H1 (cell line): Measurements from ENCODE around the gene PRKRIP1. TPM values are rescaled to one million over a fixed set of nuclear protein-coding genes. Genes with fewer than 3 reads are reported as not detected.

Experiments used
- CTCF ChIA-PET: fragments of 300-600 bp; sonication (Branson Sonifier 250); formaldehyde crosslinking; loops from one replicate; lab custom pipeline; 2021; ENCODE audit not compliant: partially characterized antibody; lab: Charles Lee
- POLR2A ChIA-PET: fragments of 300-600 bp; sonication (Branson Sonifier 250); formaldehyde crosslinking; loops from one replicate; lab custom pipeline; 2021; ENCODE audit warnings: inconsistent platforms; ENCODE audit not compliant: partially characterized antibody; lab: Charles Lee
- DNase-seq, 2 experiments: peaks; one replicate each; pipeline versions ENCODE4 v3.0.0 to v3.0.0-alpha.2; 2010 to 2022; ENCODE audit warnings: low spot score in 2 of 2, low read depth in 1 of 2, mixed read lengths in 1 of 2
- FAIRE-seq: peaks from 2 replicates; lab custom pipeline; 2011; peaks lifted over from hg19 to GRCh38; lab: Jason Lieb, UNC
- H2AFZ ChIP-seq: 2 replicates; pipeline ENCODE4 v1.8.1; 2012; ENCODE audit warnings: low read length, inconsistent platforms
- H2AK5ac ChIP-seq: 2 replicates; pipeline ENCODE4 v1.6.1; 2013; ENCODE audit warnings: low read depth, low read length
- H2BK120ac ChIP-seq: replicated peaks from 2 replicates; pipeline ENCODE3; 2013; ENCODE audit warnings: low read depth, low read length, inconsistent platforms
- H2BK12ac ChIP-seq: 2 replicates; pipeline ENCODE4 v1.6.1; 2013; ENCODE audit warnings: low read depth, low read length
- H2BK15ac ChIP-seq: 2 replicates; pipeline ENCODE4 v1.6.1; 2013; ENCODE audit warnings: low read length
- H2BK20ac ChIP-seq: 2 replicates; pipeline ENCODE4 v1.6.1; 2013; ENCODE audit warnings: low read length
- H2BK5ac ChIP-seq: 2 replicates; pipeline ENCODE4 v1.6.1; 2013; ENCODE audit warnings: low read depth, low read length
- H3K14ac ChIP-seq: 2 replicates; pipeline ENCODE4 v1.6.1; 2013; ENCODE audit warnings: inconsistent platforms; ENCODE audit not compliant: insufficient read length
- H3K18ac ChIP-seq: 2 replicates; pipeline ENCODE4 v1.6.1; 2013; ENCODE audit warnings: low read length; ENCODE audit errors: extremely low read depth
- H3K23ac ChIP-seq: 2 replicates; pipeline ENCODE4 v1.6.1; 2013; ENCODE audit warnings: inconsistent platforms; ENCODE audit not compliant: insufficient read length
- H3K23me2 ChIP-seq: 2 replicates; pipeline ENCODE4 v1.6.1; 2013; ENCODE audit warnings: low read depth, low read length
- H3K27ac ChIP-seq: 2 replicates; pipeline ENCODE4 v1.6.1; 2011; ENCODE audit warnings: low read depth, low read length, inconsistent platforms
- H3K27me3 ChIP-seq, 4 experiments: replicated peaks in 1 of 4; 1 replicate in 1 of 4; 2 replicates in 3 of 4; pipeline versions ENCODE4 v1.6.1 to v1.8.1; 2011 to 2013; ENCODE audit warnings: low read length in 3 of 4, mild to moderate bottlenecking in 3 of 4, inconsistent platforms in 2 of 4, mixed read lengths in 2 of 4, moderate library complexity in 1 of 4; ENCODE audit not compliant: control insufficient read depth in 3 of 4, insufficient read depth in 3 of 4; ENCODE audit errors: extremely low read depth in 1 of 4
- H3K36me3 ChIP-seq, 4 experiments: 2 replicates each; pipeline versions ENCODE4 v1.6.1 to v1.8.1; 2011 to 2013; ENCODE audit warnings: mild to moderate bottlenecking in 4 of 4, low read length in 3 of 4, moderate library complexity in 2 of 4, control low read depth in 1 of 4, inconsistent platforms in 1 of 4; ENCODE audit not compliant: insufficient read depth in 4 of 4, control insufficient read depth in 2 of 4
- H3K4ac ChIP-seq: replicated peaks from 2 replicates; pipeline ENCODE3; 2013; ENCODE audit warnings: low read length, low read depth, mixed read lengths, inconsistent platforms; ENCODE audit not compliant: insufficient read length
- H3K4me1 ChIP-seq, 4 experiments: replicated peaks in 1 of 4; 1 replicate in 1 of 4; 2 replicates in 3 of 4; pipeline versions ENCODE4 v1.6.1 to v1.8.1; 2011 to 2013; ENCODE audit warnings: low read length in 3 of 4, inconsistent platforms in 2 of 4, mixed read lengths in 1 of 4; ENCODE audit not compliant: insufficient read depth in 4 of 4, control insufficient read depth in 3 of 4
- H3K4me2 ChIP-seq, 2 experiments: 2 replicates each; pipeline versions ENCODE4 v1.6.1 to v1.8.1; 2011 to 2013; ENCODE audit warnings: low read depth in 2 of 2, low read length in 2 of 2, control low read depth in 1 of 2, inconsistent platforms in 1 of 2, mild to moderate bottlenecking in 1 of 2; ENCODE audit not compliant: insufficient read depth in 1 of 2
- H3K4me3 ChIP-seq, 4 experiments: fragments of 200-600, 300-600 bp in 1 of 4; sonication (generic), shearing (Covaris generic), sonication (Bioruptor Twin) in 1 of 4; 2 replicates each; pipeline versions ENCODE4 v1.5.1 to v1.8.1; 2011 to 2016; ENCODE audit warnings: low read length in 4 of 4, low read depth in 3 of 4, control low read depth in 2 of 4, inconsistent platforms in 2 of 4, mild to moderate bottlenecking in 2 of 4, mixed read lengths in 1 of 4, moderate library complexity in 1 of 4; ENCODE audit not compliant: insufficient read depth in 2 of 4; ENCODE audit errors: extremely low read depth in 1 of 4
- H3K56ac ChIP-seq: replicated peaks from 2 replicates; pipeline ENCODE3; 2013; ENCODE audit warnings: low read depth, mild to moderate bottlenecking, mixed read lengths, low read length, inconsistent platforms; ENCODE audit not compliant: insufficient read length
- H3K79me1 ChIP-seq: 2 replicates; pipeline ENCODE4 v1.6.1; 2013; ENCODE audit warnings: low read depth, low read length, control low read depth
- H3K79me2 ChIP-seq, 2 experiments: 2 replicates each; pipeline versions ENCODE4 v1.6.1 to v1.8.1; 2012 to 2013; ENCODE audit warnings: low read length in 2 of 2, mild to moderate bottlenecking in 2 of 2, inconsistent platforms in 1 of 2; ENCODE audit not compliant: insufficient read depth in 2 of 2, control insufficient read depth in 1 of 2
- H3K9ac ChIP-seq, 4 experiments: replicated peaks in 1 of 4; 1 replicate in 1 of 4; 2 replicates in 3 of 4; pipeline versions ENCODE4 v1.6.1 to v1.8.1; 2011 to 2013; ENCODE audit warnings: low read depth in 3 of 4, low read length in 3 of 4, control low read depth in 2 of 4, mild to moderate bottlenecking in 2 of 4, moderate library complexity in 2 of 4, inconsistent platforms in 1 of 4; ENCODE audit errors: extremely low read depth in 1 of 4
- H3K9me3 ChIP-seq, 2 experiments: 2 replicates each; pipeline versions ENCODE4 v1.6.1 to v1.8.1; 2012 to 2013; ENCODE audit warnings: mild to moderate bottlenecking in 2 of 2, moderate library complexity in 2 of 2, control low read depth in 1 of 2, inconsistent platforms in 1 of 2, low read depth in 1 of 2, low read length in 1 of 2, mixed read lengths in 1 of 2; ENCODE audit not compliant: insufficient read depth in 2 of 2
- H4K20me1 ChIP-seq, 2 experiments: replicated peaks in 1 of 2; 2 replicates each; pipeline versions ENCODE3 to v1.8.1; 2011 to 2013; ENCODE audit warnings: inconsistent platforms in 2 of 2, low read length in 2 of 2, mild to moderate bottlenecking in 1 of 2; ENCODE audit not compliant: insufficient read depth in 2 of 2, control insufficient read depth in 1 of 2
- H4K5ac ChIP-seq: 2 replicates; pipeline ENCODE4 v1.6.1; 2013; ENCODE audit warnings: low read length, low read depth, mixed read lengths, inconsistent platforms; ENCODE audit not compliant: insufficient read length
- H4K8ac ChIP-seq: 2 replicates; pipeline ENCODE4 v1.8.0; 2013; ENCODE audit warnings: mild to moderate bottlenecking, moderate library complexity, low read length, inconsistent platforms; ENCODE audit not compliant: insufficient read depth; ENCODE audit errors: extremely low read depth
- H4K91ac ChIP-seq: replicated peaks from 2 replicates; pipeline ENCODE3; 2013; ENCODE audit warnings: low read length, mixed read lengths, inconsistent platforms; ENCODE audit not compliant: insufficient read length
- EZH2 ChIP-seq: fragments of 200-600 bp; sonication (generic); IDR thresholded peaks from 2 replicates; pipeline ENCODE4 v1.7.1; 2012; ENCODE audit warnings: low read depth, mild to moderate bottlenecking, moderate library complexity, low read length, inconsistent platforms; ENCODE audit not compliant: severe bottlenecking
- FOSL1 ChIP-seq: IDR thresholded peaks from 2 replicates; pipeline ENCODE4 v1.6.1; 2011; ENCODE audit warnings: mild to moderate bottlenecking, low read depth, low read length, moderate library complexity; ENCODE audit not compliant: insufficient read depth
- HDAC6 ChIP-seq: IDR thresholded peaks from one replicate; pipeline ENCODE4 v1.7.1; 2012; ENCODE audit warnings: low read depth, mild to moderate bottlenecking, inconsistent platforms, low read length, moderate library complexity
- POLR2A ChIP-seq, 2 experiments: IDR thresholded peaks; 1 replicate in 1 of 2; 2 replicates in 1 of 2; pipeline ENCODE4 v1.6.1; 2011; ENCODE audit warnings: low read depth in 2 of 2, low read length in 2 of 2, mild to moderate bottlenecking in 2 of 2; ENCODE audit errors: control extremely low read depth in 1 of 2
- SIRT6 ChIP-seq: IDR thresholded peaks from one replicate; pipeline ENCODE4 v1.7.1; 2012; ENCODE audit warnings: low read length, inconsistent platforms
- SIX5 ChIP-seq: IDR thresholded peaks from 2 replicates; pipeline ENCODE4 v1.6.1; 2011; ENCODE audit warnings: mild to moderate bottlenecking, low read depth, low read length
- ZNF274 ChIP-seq: IDR thresholded peaks from 2 replicates; pipeline ENCODE4 v1.7.0; 2012; ENCODE audit warnings: low read length, borderline replicate concordance; ENCODE audit errors: extremely low read depth
- WGBS, 2 experiments: shearing (Covaris generic) in 1 of 2; methylation state at CpG; one replicate each; pipeline versions ENCODE4 v1.1.6 to v1.1.7; 2013 to 2015; ENCODE audit warnings: low lambda C conversion rate in 2 of 2, mixed read lengths in 2 of 2, inconsistent platforms in 1 of 2, low coverage in 1 of 2, missing lambda C conversion rate in 1 of 2; ENCODE audit not compliant: insufficient replicate concordance in 2 of 2, insufficient coverage in 1 of 2, insufficient read length in 1 of 2; ENCODE audit errors: extremely low coverage in 1 of 2, missing lambda C conversion rate in 1 of 2; 5-methylcytosine and 5-hydroxymethylcytosine counted together
- polyA plus RNA-seq, 7 experiments: library from polyadenylated mRNA; depleted of rRNA in 3 of 7; stranded (reverse) in 5 of 7; unstranded in 2 of 7; fragments of >200 nt in 5 of 7; fragments of 200-250 nt in 2 of 7; gene quantifications; 1 replicate in 5 of 7; 2 replicates in 1 of 7; 4 replicates in 1 of 7; pipeline versions ENCODE4 v1.2.1 to v1.2.3, GENCODE V29; 2011 to 2013; ENCODE audit warnings: missing spikeins in 2 of 7, mixed read lengths in 2 of 7
- total RNA-seq: library from RNA; stranded (reverse); fragmentation: NEBNext Ultra II Directional; extraction: Animal tissue kit (Norgen Biotek cat#: 25700); gene quantifications from 2 replicates; pipeline ENCODE4 v1.2.1, GENCODE V29; 2021
- TF ChIP-seq, protein P1 (sequence below): IDR thresholded peaks from 2 replicates; pipeline ENCODE4 v1.6.1; 2012; ENCODE audit warnings: inconsistent platforms
- TF ChIP-seq, protein P2 (sequence below): IDR thresholded peaks from 2 replicates; pipeline ENCODE4 v1.6.1; 2012; ENCODE audit warnings: inconsistent platforms

The PRKRIP1 gene
- total and polyA plus RNA-seq, 2 of the 8 experiments (the other 6 are each of a cell fraction or from before 2014, with no cell fraction given) = 11.1 to 22.0 TPM

DNA sequence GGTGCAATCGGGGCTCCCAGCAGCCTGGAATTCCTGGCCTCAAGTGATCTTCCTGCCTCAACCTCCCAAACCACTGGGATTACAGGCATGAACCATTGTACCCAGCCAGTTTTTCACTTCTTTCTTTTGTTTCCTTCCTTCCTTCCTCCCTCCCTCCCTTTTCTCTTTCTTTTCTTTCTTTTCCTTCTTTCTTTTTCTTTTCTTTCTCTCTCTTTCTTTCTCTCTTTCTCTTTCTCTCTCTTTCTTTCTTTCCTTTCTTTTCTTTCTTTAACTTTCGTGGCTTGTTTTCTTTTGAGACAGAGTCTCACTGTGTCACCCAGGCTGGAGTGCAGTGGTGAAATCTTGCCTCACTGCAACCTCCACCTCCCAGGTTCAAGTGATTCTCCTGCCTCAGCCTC lies 49.5 kb downstream of the PRKRIP1 start:
- no peak overlapping the region for H3K9ac ChIP-seq
- no peak overlapping the region for H3K14ac ChIP-seq
- H4K20me1 ChIP-seq = peaks cover 0 to 3% of the 10 kb centered on the region in 2 experiments
- CTCF ChIA-PET = interaction anchor here (1.0 to 1.7 kb wide), 2 partner anchors 11 to 33 kb away, joined by 4 read pairs; no protein-coding TSS in a partner anchor
- no peak overlapping the region for H3K4me2 ChIP-seq
- H3K4me1 ChIP-seq = peaks cover 0 to 9% (median 0%) of the 10 kb centered on the region in 4 experiments; a peak in 2 of 7 replicates
- H4K91ac ChIP-seq = no peak overlapping the region
- no peak overlapping the region for H3K23ac ChIP-seq
- H2BK15ac ChIP-seq = no peak overlapping the region
- H3K18ac ChIP-seq = no peak overlapping the region
- H3K27ac ChIP-seq = no peak overlapping the region
- no peak overlapping the region for H2BK20ac ChIP-seq
- H2BK120ac ChIP-seq = no peak overlapping the region
- no peaks in the 10 kb centered on the region for H3K23me2 ChIP-seq
- WGBS, 2 experiments = 68% methylated on average over 2 of the region's 2 CpGs; no CpG with 5 or more reads in 1 of the 2 experiments
- no peak overlapping the region for H3K4me3 ChIP-seq
- H2AK5ac ChIP-seq = no peak overlapping the region
- DNase-seq = no peak
- H3K56ac ChIP-seq = no peak overlapping the region
- H4K5ac ChIP-seq = no peak overlapping the region
- H4K8ac ChIP-seq = no peak overlapping the region
- H3K9me3 ChIP-seq = no peaks in the 10 kb centered on the region
- H3K79me2 ChIP-seq = no peaks in the 10 kb centered on the region
- H3K4ac ChIP-seq = no peak overlapping the region
- no peak overlapping the region for H2BK5ac ChIP-seq
- H3K36me3 ChIP-seq = peaks cover 2 to 17% (median 6%) of the 10 kb centered on the region in 4 experiments; a peak in 5 of 8 replicates
- H2BK12ac ChIP-seq = no peak overlapping the region
- no peak for FAIRE-seq
- POLR2A ChIA-PET = interaction anchor here (2.9 kb wide), 1 partner anchor 10 kb away, joined by 16 read pairs; no protein-coding TSS in a partner anchor
- no peaks in the 10 kb centered on the region for H3K79me1 ChIP-seq
- H3K27me3 ChIP-seq = no peaks in the 10 kb centered on the region
- no peak overlapping the region for H2AFZ ChIP-seq
- TF ChIP-seq, protein P1, sequence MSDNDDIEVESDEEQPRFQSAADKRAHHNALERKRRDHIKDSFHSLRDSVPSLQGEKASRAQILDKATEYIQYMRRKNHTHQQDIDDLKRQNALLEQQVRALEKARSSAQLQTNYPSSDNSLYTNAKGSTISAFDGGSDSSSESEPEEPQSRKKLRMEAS = no peak
- TF ChIP-seq SIRT6 = no peak
- TF ChIP-seq FOSL1 = no peak
- TF ChIP-seq, protein P2, sequence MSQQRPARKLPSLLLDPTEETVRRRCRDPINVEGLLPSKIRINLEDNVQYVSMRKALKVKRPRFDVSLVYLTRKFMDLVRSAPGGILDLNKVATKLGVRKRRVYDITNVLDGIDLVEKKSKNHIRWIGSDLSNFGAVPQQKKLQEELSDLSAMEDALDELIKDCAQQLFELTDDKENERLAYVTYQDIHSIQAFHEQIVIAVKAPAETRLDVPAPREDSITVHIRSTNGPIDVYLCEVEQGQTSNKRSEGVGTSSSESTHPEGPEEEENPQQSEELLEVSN = no peak
- TF ChIP-seq POLR2A (IDR thresholded peaks at IDR 0.05; ENCODE audit: control extremely low read depth in 1 of 2, low read depth in 2 of 2, low read length in 2 of 2) = no peak
- no peak for TF ChIP-seq ZNF274
- TF ChIP-seq SIX5 = no peak
- TF ChIP-seq HDAC6 = no peak
- TF ChIP-seq EZH2 = no peak
